ENCODE results near the gene AGBL4. TPM values are rescaled to one million over a fixed set of nuclear protein-coding genes. Genes with fewer than 3 reads are reported as not detected.

The AGBL4 gene
- polyA plus RNA-seq, 4 donors, result 0.10 to 0.16 TPM; not detected in 2

DNA sequence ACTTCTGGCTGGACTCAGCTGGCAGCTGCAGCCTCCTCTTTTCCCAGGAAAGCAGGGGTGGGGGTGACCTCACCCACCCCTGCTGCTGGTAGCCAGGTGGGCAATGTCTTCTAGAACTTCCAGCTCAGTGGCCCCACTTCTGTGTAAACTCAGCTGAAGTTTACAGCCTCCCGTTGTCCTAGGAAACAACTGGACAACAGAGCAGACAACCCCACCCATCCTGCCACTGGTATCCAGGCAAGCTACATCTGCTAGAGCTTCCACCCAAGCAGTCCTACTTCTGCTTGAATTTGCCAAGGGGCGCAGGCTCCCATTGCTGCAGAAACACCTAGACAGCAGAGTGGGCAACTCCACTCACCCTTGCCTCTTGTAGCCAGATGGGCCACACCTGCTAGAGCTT, 937.4 kb downstream of the AGBL4 start:
- H3K4me3 ChIP-seq (ENCODE audit: low read depth in 1 of 3, low read length in 3 of 3), result no peak overlapping the region
- H3K9me3 ChIP-seq (ENCODE audit: control insufficient read depth in 2 of 2, insufficient read depth in 1 of 2, low read depth in 1 of 2, low read length in 1 of 2), result peaks cover 0 to 10% of the 10 kb centered on the region in 2 donors
- WGBS, 3 donors, result 77 to 88% (median 80%) methylated on average over 2 of the region's 2 CpGs
- FAIRE-seq (no peak), DNase-seq (no peak)
- no peaks in the 10 kb centered on the region for H3K36me3 ChIP-seq (ENCODE audit: control insufficient read depth in 3 of 3, insufficient read depth in 2 of 3, low read depth in 1 of 3, low read length in 3 of 3)
- H3K4me1 ChIP-seq (ENCODE audit: control insufficient read depth in 3 of 3, insufficient read depth in 2 of 3, low read depth in 1 of 3, low read length in 2 of 3), result no peaks in the 10 kb centered on the region
- H3K27ac ChIP-seq (ENCODE audit: low read depth in 1 of 3, low read length in 2 of 3), result no peak overlapping the region
- H3K27me3 ChIP-seq (ENCODE audit: control insufficient read depth in 3 of 3, insufficient read depth in 3 of 3, low read length in 3 of 3), result peaks cover 0 to 2% (median 0%) of the 10 kb centered on the region in 3 donors

- Histone ChIP-seq H3K36me3 (ENCODE audit: control insufficient read depth in 3 of 3, insufficient read depth in 2 of 3, low read depth in 1 of 3, low read length in 3 of 3) (no peaks in the 10 kb centered on the region), H3K27me3 (ENCODE audit: control insufficient read depth in 3 of 3, insufficient read depth in 3 of 3, low read length in 3 of 3) (peaks cover 0 to 2% (median 0%) of the 10 kb centered on the region in 3 donors), H3K27ac (ENCODE audit: low read depth in 1 of 3, low read length in 2 of 3) (no peak overlapping the region), H3K4me3 (ENCODE audit: low read depth in 1 of 3, low read length in 3 of 3) (no peak overlapping the region), H3K9me3 (ENCODE audit: control insufficient read depth in 2 of 2, insufficient read depth in 1 of 2, low read depth in 1 of 2, low read length in 1 of 2) (peaks cover 0 to 10% of the 10 kb centered on the region in 2 donors), H3K4me1 (ENCODE audit: control insufficient read depth in 3 of 3, insufficient read depth in 2 of 3, low read depth in 1 of 3, low read length in 2 of 3) (no peaks in the 10 kb centered on the region)
- no peak for FAIRE-seq
- no peak for DNase-seq
- WGBS, 3 donors, result 79 to 81% (median 80%) methylated on average over 3 of the region's 3 CpGs
These were observed 938.7 kb downstream of the AGBL4 start for GRCh38 chr1:49085079-49085478.

GRCh38 chr1:49060766-49061165, 963.0 kb downstream of the AGBL4 start:
- H3K4me3 ChIP-seq (ENCODE audit: low read depth in 1 of 3, low read length in 3 of 3), result no peak overlapping the region
- WGBS, 3 donors, result 67 to 91% (median 73%) methylated on average over 1 of the region's 1 CpG
- no peaks in the 10 kb centered on the region for H3K4me1 ChIP-seq (ENCODE audit: control insufficient read depth in 3 of 3, insufficient read depth in 2 of 3, low read depth in 1 of 3, low read length in 2 of 3)
- H3K9me3 ChIP-seq (ENCODE audit: control insufficient read depth in 2 of 2, insufficient read depth in 1 of 2, low read depth in 1 of 2, low read length in 1 of 2), result no peaks in the 10 kb centered on the region
- FAIRE-seq (no peak), DNase-seq (no peak)
- no peak overlapping the region for H3K27ac ChIP-seq (ENCODE audit: low read depth in 1 of 3, low read length in 2 of 3)
- no peaks in the 10 kb centered on the region for H3K27me3 ChIP-seq (ENCODE audit: control insufficient read depth in 3 of 3, insufficient read depth in 3 of 3, low read length in 3 of 3)
- no peaks in the 10 kb centered on the region for H3K36me3 ChIP-seq (ENCODE audit: control insufficient read depth in 3 of 3, insufficient read depth in 2 of 3, low read depth in 1 of 3, low read length in 3 of 3)

GRCh38 chr1:49059087-49059486, 964.7 kb downstream of the AGBL4 start:
- Histone ChIP-seq H3K4me3 (ENCODE audit: low read depth in 1 of 3, low read length in 3 of 3) (no peak overlapping the region), H3K4me1 (ENCODE audit: control insufficient read depth in 3 of 3, insufficient read depth in 2 of 3, low read depth in 1 of 3, low read length in 2 of 3) (no peaks in the 10 kb centered on the region), H3K9me3 (ENCODE audit: control insufficient read depth in 2 of 2, insufficient read depth in 1 of 2, low read depth in 1 of 2, low read length in 1 of 2) (no peaks in the 10 kb centered on the region), H3K36me3 (ENCODE audit: control insufficient read depth in 3 of 3, insufficient read depth in 2 of 3, low read depth in 1 of 3, low read length in 3 of 3) (no peaks in the 10 kb centered on the region), H3K27me3 (ENCODE audit: control insufficient read depth in 3 of 3, insufficient read depth in 3 of 3, low read length in 3 of 3) (no peaks in the 10 kb centered on the region), H3K27ac (ENCODE audit: low read depth in 1 of 3, low read length in 2 of 3) (no peak overlapping the region)
- no peak for FAIRE-seq
- WGBS, 3 donors, result 79 to 95% (median 80%) methylated on average over 3 of the region's 3 CpGs
- DNase-seq, result no peak

DNA sequence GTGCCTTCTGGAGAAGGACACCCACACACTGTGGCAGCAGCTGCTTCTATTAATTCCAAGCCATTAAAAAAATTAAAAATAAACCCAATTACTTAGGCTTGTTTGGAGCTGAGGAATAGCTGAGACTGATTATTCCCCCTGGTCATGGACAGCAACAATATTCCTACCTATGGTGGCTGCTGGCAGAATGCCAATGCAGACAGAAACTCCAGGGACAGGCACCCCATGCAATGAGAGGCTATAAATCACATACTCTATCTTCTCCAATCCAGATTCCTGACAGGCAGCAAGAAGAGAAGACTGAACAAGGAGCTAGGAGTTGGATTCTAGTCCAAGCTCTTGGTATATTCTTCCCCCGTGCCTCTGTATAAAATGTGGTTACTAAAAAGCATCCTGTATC, 971.7 kb downstream of the AGBL4 start:
- Histone ChIP-seq H3K36me3 (ENCODE audit: control insufficient read depth in 3 of 3, insufficient read depth in 2 of 3, low read depth in 1 of 3, low read length in 3 of 3) (no peaks in the 10 kb centered on the region), H3K4me3 (ENCODE audit: low read depth in 1 of 3, low read length in 3 of 3) (no peak overlapping the region), H3K27me3 (ENCODE audit: control insufficient read depth in 3 of 3, insufficient read depth in 3 of 3, low read length in 3 of 3) (no peaks in the 10 kb centered on the region), H3K27ac (ENCODE audit: low read depth in 1 of 3, low read length in 2 of 3) (no peak overlapping the region), H3K4me1 (ENCODE audit: control insufficient read depth in 3 of 3, insufficient read depth in 2 of 3, low read depth in 1 of 3, low read length in 2 of 3) (no peaks in the 10 kb centered on the region), H3K9me3 (ENCODE audit: control insufficient read depth in 2 of 2, insufficient read depth in 1 of 2, low read depth in 1 of 2, low read length in 1 of 2) (no peaks in the 10 kb centered on the region)
- no peak for FAIRE-seq
- 81 to 86% (median 82%) methylated on average over 1 of the region's 1 CpG for WGBS, 3 donors
- DNase-seq, result no peak

DNA sequence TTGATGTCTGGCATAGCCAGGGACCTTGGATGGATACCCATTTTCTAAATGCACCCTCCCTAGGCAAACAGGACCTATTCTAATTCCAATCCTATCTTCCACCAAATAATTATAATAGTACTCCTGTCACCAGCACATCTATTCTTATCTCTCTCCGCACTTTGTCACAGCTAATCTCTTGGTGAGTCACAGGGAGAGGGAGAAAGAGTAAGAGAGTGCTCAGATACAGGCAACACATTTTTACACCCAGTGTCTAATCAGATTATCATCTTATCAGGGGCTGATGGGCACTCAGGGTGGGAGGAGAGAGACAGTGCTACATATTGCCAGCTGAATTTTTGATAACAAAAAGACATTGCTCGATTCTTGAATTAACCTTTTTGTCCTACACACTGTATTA, 972.1 kb downstream of the AGBL4 start:
- FAIRE-seq (no peak), DNase-seq (no peak)
- no peaks in the 10 kb centered on the region for H3K36me3 ChIP-seq (ENCODE audit: control insufficient read depth in 3 of 3, insufficient read depth in 2 of 3, low read depth in 1 of 3, low read length in 3 of 3)
- 30 to 46% (median 36%) methylated on average over 2 of the region's 2 CpGs for WGBS, 3 donors
- H3K27ac ChIP-seq (ENCODE audit: low read depth in 1 of 3, low read length in 2 of 3), result no peak overlapping the region
- no peaks in the 10 kb centered on the region for H3K9me3 ChIP-seq (ENCODE audit: control insufficient read depth in 2 of 2, insufficient read depth in 1 of 2, low read depth in 1 of 2, low read length in 1 of 2)
- H3K4me3 ChIP-seq (ENCODE audit: low read depth in 1 of 3, low read length in 3 of 3), result no peak overlapping the region
- no peaks in the 10 kb centered on the region for H3K4me1 ChIP-seq (ENCODE audit: control insufficient read depth in 3 of 3, insufficient read depth in 2 of 3, low read depth in 1 of 3, low read length in 2 of 3)
- no peaks in the 10 kb centered on the region for H3K27me3 ChIP-seq (ENCODE audit: control insufficient read depth in 3 of 3, insufficient read depth in 3 of 3, low read length in 3 of 3)

- Histone ChIP-seq H3K4me1 (ENCODE audit: control insufficient read depth in 3 of 3, insufficient read depth in 2 of 3, low read depth in 1 of 3, low read length in 2 of 3) (no peaks in the 10 kb centered on the region), H3K9me3 (ENCODE audit: control insufficient read depth in 2 of 2, insufficient read depth in 1 of 2, low read depth in 1 of 2, low read length in 1 of 2) (no peaks in the 10 kb centered on the region), H3K4me3 (ENCODE audit: low read depth in 1 of 3, low read length in 3 of 3) (no peak overlapping the region), H3K27ac (ENCODE audit: low read depth in 1 of 3, low read length in 2 of 3) (no peak overlapping the region), H3K36me3 (ENCODE audit: control insufficient read depth in 3 of 3, insufficient read depth in 2 of 3, low read depth in 1 of 3, low read length in 3 of 3) (no peaks in the 10 kb centered on the region), H3K27me3 (ENCODE audit: control insufficient read depth in 3 of 3, insufficient read depth in 3 of 3, low read length in 3 of 3) (no peaks in the 10 kb centered on the region)
- FAIRE-seq (no peak), DNase-seq (no peak)
- WGBS, 3 donors, result 69 to 83% (median 74%) methylated on average over 4 of the region's 4 CpGs
These were observed 973.7 kb downstream of the AGBL4 start for GRCh38 chr1:49050041-49050440.

- H3K27ac ChIP-seq (ENCODE audit: low read depth in 1 of 3, low read length in 2 of 3), result no peak overlapping the region
- no peaks in the 10 kb centered on the region for H3K36me3 ChIP-seq (ENCODE audit: control insufficient read depth in 3 of 3, insufficient read depth in 2 of 3, low read depth in 1 of 3, low read length in 3 of 3)
- no peaks in the 10 kb centered on the region for H3K4me1 ChIP-seq (ENCODE audit: control insufficient read depth in 3 of 3, insufficient read depth in 2 of 3, low read depth in 1 of 3, low read length in 2 of 3)
- FAIRE-seq, result no peak
- H3K27me3 ChIP-seq (ENCODE audit: control insufficient read depth in 3 of 3, insufficient read depth in 3 of 3, low read length in 3 of 3), result no peaks in the 10 kb centered on the region
- DNase-seq, result no peak
- 31 to 60% (median 48%) methylated on average over 2 of the region's 2 CpGs for WGBS, 3 donors
- no peaks in the 10 kb centered on the region for H3K9me3 ChIP-seq (ENCODE audit: control insufficient read depth in 2 of 2, insufficient read depth in 1 of 2, low read depth in 1 of 2, low read length in 1 of 2)
- H3K4me3 ChIP-seq (ENCODE audit: low read depth in 1 of 3, low read length in 3 of 3), result no peak overlapping the region
These were observed 975.6 kb downstream of the AGBL4 start for GRCh38 chr1:49048188-49048587.

DNA sequence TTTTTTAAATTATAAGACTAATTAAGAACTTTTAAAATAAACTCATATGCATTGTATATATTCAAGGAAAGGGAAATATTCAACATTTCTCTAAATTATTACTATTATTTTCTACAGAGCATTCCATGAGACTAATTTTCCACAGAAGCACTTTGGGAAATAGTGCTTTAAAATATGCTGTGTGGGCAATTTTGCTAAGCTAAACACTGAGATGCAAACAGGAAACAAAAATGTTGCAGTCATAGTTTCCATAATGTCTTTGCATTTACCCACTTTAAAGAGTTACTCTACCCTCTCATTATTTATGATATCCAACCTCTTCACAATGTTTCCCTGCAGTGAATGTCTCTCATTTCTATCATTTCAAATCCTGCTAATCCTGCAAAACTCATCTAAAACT, 977.4 kb downstream of the AGBL4 start:
- H3K36me3 ChIP-seq (ENCODE audit: control insufficient read depth in 3 of 3, insufficient read depth in 2 of 3, low read depth in 1 of 3, low read length in 3 of 3), result no peaks in the 10 kb centered on the region
- FAIRE-seq (no peak), DNase-seq (no peak)
- H3K4me3 ChIP-seq (ENCODE audit: low read depth in 1 of 3, low read length in 3 of 3), result no peak overlapping the region
- H3K27ac ChIP-seq (ENCODE audit: low read depth in 1 of 3, low read length in 2 of 3), result no peak overlapping the region
- H3K4me1 ChIP-seq (ENCODE audit: control insufficient read depth in 3 of 3, insufficient read depth in 2 of 3, low read depth in 1 of 3, low read length in 2 of 3), result no peaks in the 10 kb centered on the region
- H3K27me3 ChIP-seq (ENCODE audit: control insufficient read depth in 3 of 3, insufficient read depth in 3 of 3, low read length in 3 of 3), result no peaks in the 10 kb centered on the region
- H3K9me3 ChIP-seq (ENCODE audit: control insufficient read depth in 2 of 2, insufficient read depth in 1 of 2, low read depth in 1 of 2, low read length in 1 of 2), result no peaks in the 10 kb centered on the region
